ENCODE results near the gene MEGF10. TPM values are rescaled to one million over a fixed set of nuclear protein-coding genes. Genes with fewer than 3 reads are reported as not detected.
A peak's percentile ranks its signal among the peaks of the same experiment; 100 is the strongest.
"Not testable (repeated sequence)": the region's sequence is repeated elsewhere in the genome, so short reads cannot be mapped to it uniquely, and the experiment has no call there.

MEGF10 gene
- total RNA-seq, 1 experiment from 2014 or later: 0.03 TPM

DNA sequence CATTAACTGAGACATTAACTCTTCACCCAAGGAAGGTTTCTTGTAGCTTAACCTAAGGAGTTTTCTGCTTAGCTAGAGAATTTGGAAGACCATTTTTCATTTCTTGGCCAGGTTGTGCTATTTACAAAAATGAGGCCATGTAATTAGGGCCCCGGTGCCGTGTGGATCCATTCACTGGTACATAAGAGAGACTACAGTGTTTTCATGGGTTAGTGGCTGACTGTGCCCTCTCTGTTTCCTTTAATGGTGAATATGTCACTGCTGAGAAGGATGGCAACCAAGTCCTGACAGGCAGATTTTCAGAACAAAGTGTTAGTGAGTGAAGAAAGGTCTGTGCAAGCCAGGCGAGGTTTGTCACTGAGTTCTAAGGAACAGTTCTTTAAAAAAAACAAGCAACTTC lies 15.4 kb downstream of the MEGF10 start:
- Histone ChIP-seq H3K9me3 (replicated peaks) (no peaks in the 10 kb centered on the region), H3K27me3 (replicated peaks) (peaks cover 10% of the 10 kb centered on the region; the same call in 1 of the 2 replicates), H3K27ac (no peak overlapping the region), H3K36me3 (no peaks in the 10 kb centered on the region), H3K4me3 (no peak overlapping the region), H3K4me1 (replicated peaks) (no peaks in the 10 kb centered on the region)
- no peak for DNase-seq (ENCODE audit: low read depth in 1 of 2, low spot score in 2 of 2)

DNA sequence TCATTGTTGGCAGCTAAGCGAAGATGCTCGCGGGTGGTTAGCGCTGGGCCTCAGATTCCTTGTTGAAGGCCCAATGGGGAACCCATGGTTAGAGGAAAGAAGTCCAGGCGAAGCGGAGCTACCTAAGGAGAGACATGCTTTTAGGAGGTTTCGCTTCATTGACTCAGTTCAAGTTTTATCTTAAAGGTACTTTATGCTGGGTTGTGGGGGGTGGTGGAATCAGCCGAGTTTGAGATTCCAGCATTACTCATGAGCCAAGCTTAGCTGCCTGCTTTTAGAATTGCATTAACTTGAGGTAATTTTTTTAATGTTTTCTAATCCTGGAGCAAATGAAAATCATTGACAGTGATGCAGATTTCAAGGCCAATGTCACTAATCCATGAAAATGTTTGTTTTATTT lies 16.1 kb downstream of the MEGF10 start:
- Histone ChIP-seq H3K27ac (no peak overlapping the region), H3K4me1 (replicated peaks) (no peaks in the 10 kb centered on the region), H3K27me3 (replicated peaks) (peaks cover 10% of the 10 kb centered on the region; the same call in 1 of the 2 replicates), H3K9me3 (replicated peaks) (no peaks in the 10 kb centered on the region), H3K36me3 (no peaks in the 10 kb centered on the region), H3K4me3 (no peak overlapping the region)
- DNase-seq (ENCODE audit: low read depth in 1 of 2, low spot score in 2 of 2): no peak

DNA sequence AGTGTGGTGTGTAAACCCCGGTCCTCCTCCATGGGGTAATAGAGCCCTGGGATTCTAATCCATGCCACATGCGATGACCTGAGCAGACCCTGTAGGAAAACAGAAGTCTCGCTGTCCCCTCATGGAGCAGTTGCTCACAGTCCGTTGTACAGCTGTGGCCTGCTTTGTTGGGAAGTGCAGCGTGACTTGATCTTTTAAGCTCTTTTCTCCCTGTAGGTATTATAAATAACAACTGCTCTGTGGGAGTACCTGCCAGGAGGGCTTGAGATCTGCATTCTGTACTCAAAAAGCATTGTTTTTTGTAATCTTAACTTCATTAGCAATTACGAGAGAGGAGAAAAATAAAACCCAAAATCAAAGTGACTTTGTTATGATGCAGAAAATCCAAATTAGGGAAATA lies 17.3 kb downstream of the MEGF10 start:
- Histone ChIP-seq H3K27ac (no peak overlapping the region), H3K4me3 (no peak overlapping the region), H3K27me3 (replicated peaks) (peaks cover 10% of the 10 kb centered on the region; the same call in 1 of the 2 replicates), H3K36me3 (no peaks in the 10 kb centered on the region), H3K9me3 (replicated peaks) (no peaks in the 10 kb centered on the region), H3K4me1 (replicated peaks) (no peaks in the 10 kb centered on the region)
- no peak for DNase-seq (ENCODE audit: low read depth in 1 of 2, low spot score in 2 of 2)

DNA sequence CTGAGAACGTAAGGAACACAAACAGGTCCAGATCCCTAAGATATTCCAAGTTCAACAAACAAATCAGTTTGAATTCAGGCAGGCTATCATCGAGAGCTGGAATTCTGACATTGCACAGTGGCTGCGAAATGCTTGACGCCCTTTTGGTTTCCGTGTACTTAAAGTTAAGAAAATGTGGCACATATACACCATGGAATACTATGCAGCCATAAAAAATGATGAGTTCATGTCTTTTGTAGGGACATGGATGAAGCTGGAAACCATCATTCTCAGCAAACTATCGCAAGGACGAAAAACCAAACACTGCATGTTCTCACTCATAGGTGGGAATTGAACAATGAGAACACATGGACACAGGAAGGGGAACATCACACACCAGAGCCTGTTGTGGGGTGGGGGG lies 17.7 kb downstream of the MEGF10 start:
- H3K36me3 ChIP-seq; H3K27ac ChIP-seq; H3K4me1 ChIP-seq (replicated peaks); DNase-seq (ENCODE audit: low read depth in 1 of 2, low spot score in 2 of 2); H3K27me3 ChIP-seq (replicated peaks); H3K4me3 ChIP-seq; H3K9me3 ChIP-seq (replicated peaks): not testable (repeated sequence)

DNA sequence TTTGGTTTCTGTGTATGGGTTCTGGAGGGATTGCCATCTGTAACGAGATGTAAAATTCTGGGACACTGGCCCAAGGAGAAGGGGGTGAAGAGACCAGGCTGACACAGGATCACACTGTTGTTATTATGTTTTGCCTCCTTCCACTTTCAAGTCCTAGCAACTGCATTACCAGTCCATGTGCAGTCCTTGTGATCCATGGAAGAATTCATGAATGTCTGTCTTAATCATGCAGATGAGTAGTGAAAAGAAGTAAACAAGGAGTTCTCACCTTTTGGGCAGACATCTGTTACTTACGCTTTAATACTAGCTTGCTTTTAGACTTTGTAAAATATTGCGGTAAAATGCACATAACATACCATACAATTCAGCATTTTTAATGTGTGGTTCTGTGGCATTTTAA lies 18.3 kb downstream of the MEGF10 start:
- Histone ChIP-seq H3K27ac (no peak overlapping the region), H3K4me1 (replicated peaks) (no peaks in the 10 kb centered on the region), H3K27me3 (replicated peaks) (peaks cover 4% of the 10 kb centered on the region; the same call in 1 of the 2 replicates), H3K36me3 (no peaks in the 10 kb centered on the region), H3K9me3 (replicated peaks) (no peaks in the 10 kb centered on the region), H3K4me3 (no peak overlapping the region)
- no peak for DNase-seq (ENCODE audit: low read depth in 1 of 2, low spot score in 2 of 2)

DNA sequence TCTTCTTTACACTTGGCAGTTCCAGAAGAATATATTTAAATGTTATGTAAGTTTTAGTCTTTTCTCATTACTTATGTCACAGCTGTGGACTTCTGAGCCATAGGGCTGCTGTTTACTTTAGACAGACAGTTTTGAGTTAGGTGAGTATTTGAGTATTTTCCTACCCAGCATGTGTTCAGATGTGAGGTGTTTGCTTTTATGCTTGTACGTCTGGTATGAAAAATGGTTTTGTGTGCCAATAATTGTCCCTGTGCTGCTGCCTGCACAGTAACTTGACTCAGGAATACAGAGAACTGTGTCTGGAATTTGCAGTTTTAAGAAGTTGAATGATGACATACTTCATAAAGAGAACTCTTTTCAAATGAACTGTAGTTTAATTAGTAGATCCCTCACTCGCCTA lies 20.8 kb downstream of the MEGF10 start:
- H3K9me3 ChIP-seq (replicated peaks): no peaks in the 10 kb centered on the region
- no peak for DNase-seq (ENCODE audit: low read depth in 1 of 2, low spot score in 2 of 2)
- H3K4me1 ChIP-seq (replicated peaks): no peaks in the 10 kb centered on the region
- H3K27me3 ChIP-seq (replicated peaks): 0 out of 2 replicates have a peak, but pooled peaks cover 3% of the 10 kb centered on the region
- H3K4me3 ChIP-seq: no peak overlapping the region
- H3K27ac ChIP-seq: no peak overlapping the region
- H3K36me3 ChIP-seq: no peaks in the 10 kb centered on the region

DNA sequence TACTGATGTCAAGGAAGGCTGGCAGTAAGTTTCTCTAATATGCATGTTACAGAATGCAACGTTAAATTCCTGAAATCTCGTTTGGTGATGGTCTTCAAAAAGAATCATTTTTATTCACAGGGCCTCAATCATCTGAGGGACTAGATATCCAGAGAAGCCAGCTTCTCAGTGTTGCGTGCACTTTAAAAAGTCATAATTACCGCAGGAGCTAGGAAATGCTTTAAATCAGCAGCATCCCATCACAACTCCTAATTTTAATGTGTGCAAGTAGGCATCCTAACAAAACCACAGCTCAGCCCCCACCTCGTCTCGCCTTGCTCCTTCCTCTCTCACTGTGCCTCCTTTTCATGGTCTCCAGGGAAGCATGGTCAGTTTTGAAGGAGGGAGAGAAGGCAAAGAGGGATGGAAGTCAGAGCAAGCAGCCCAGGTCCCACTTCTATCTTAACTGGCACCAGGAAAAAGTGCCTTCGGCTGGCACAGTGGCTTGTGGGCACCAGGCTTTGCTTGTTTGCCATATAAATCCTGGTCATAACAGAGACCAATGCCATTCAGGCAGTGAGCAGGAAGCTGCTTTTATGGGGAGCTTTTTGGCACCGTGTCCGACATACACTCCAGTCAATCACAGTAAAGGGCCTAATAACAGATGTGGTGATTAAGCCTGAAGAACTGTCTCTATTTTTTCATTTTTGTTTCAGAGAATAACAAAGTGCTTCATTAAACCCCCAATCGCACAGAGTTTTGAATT lies 21.4 kb downstream of the MEGF10 start:
- Histone ChIP-seq H3K4me1 (replicated peaks) (no peaks in the 10 kb centered on the region), H3K9me3 (replicated peaks) (no peaks in the 10 kb centered on the region), H3K27me3 (replicated peaks) (0 out of 2 replicates have a peak, but pooled peaks cover 6% of the 10 kb centered on the region), H3K4me3 (no peak overlapping the region), H3K36me3 (no peaks in the 10 kb centered on the region), H3K27ac (no peak overlapping the region)
- no peak for DNase-seq (ENCODE audit: low read depth in 1 of 2, low spot score in 2 of 2)

DNA sequence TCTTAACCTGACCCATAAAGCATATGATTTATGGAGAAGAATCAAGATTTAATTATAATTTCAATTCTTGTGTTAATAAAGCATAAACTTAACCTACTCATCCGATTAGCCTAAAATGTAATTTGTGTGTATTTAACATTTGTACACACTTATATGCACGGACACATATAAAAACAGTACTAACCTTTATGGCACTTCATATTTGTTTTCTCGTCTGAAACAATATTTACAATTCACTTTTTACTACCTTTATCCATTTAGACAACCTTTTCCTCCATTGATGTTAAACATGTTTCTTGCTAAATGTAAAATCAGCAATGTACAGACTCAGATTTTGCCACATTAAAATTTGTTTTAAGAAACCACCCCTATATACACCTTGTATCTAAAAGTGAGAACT lies 22.8 kb downstream of the MEGF10 start:
- no peaks in the 10 kb centered on the region for H3K36me3 ChIP-seq
- H3K27me3 ChIP-seq (replicated peaks): 0 out of 2 replicates have a peak, but pooled peaks cover 7% of the 10 kb centered on the region
- no peaks in the 10 kb centered on the region for H3K4me1 ChIP-seq (replicated peaks)
- H3K27ac ChIP-seq: no peak overlapping the region
- H3K9me3 ChIP-seq (replicated peaks): no peaks in the 10 kb centered on the region
- no peak overlapping the region for H3K4me3 ChIP-seq
- DNase-seq (ENCODE audit: low read depth in 1 of 2, low spot score in 2 of 2): no peak

DNA sequence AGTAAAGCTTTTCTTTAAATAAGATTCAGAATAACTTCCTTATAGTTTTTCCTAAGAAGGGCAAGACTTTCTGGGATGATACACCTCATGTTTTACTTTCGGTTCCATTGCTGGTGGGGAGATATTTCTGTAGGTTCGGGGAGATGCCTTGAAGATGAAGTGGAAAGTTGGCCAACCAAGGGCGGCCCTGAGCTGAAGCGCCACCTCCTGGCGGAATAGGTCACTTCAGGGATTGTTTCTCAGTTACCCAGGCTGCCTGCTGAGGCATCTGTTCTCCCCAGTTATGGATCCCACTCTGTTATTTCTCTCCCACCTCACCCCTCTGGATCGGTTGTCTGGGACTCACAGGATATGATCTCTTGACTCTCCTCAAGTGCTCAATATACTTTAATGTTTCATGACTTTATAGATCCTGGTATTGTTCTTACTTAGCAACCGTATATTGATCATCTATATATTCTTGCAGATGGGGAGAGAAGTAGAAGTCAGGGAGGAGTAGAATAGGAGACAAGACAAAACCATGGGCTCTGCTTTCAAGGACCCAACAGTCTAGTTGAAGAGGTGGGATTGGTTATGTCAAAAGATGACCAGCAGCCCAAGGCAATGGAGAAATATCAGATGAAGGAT lies 23.4 kb downstream of the MEGF10 start:
- Histone ChIP-seq H3K27me3 (replicated peaks) (0 out of 2 replicates have a peak, but pooled peaks cover 9% of the 10 kb centered on the region), H3K36me3 (no peaks in the 10 kb centered on the region), H3K4me1 (replicated peaks) (no peaks in the 10 kb centered on the region), H3K9me3 (replicated peaks) (no peaks in the 10 kb centered on the region), H3K27ac (no peak overlapping the region), H3K4me3 (no peak overlapping the region)
- peak; percentile 48 to 64 for DNase-seq (ENCODE audit: low read depth in 1 of 2, low spot score in 2 of 2)

DNA sequence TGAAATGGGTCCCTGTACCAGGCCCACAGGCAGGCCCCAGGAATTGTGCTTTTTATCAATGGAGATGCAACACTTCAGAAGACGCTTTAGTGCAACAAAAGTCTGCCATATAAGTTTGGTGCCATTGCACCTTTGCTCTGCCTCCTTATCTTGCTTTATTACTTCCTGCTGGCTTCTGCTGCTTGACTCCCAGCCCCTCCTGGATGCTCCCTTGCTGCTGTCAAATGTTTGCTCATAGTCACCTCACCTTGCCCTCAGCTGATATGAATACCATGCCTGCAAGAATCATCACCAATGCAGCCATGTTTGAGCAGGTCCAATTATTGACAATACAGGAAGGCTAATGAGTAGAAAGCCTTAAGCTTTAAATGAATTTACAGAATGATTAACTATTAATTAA lies 25.4 kb downstream of the MEGF10 start:
- Histone ChIP-seq H3K4me1 (replicated peaks) (peaks cover 12% of the 10 kb centered on the region), H3K27me3 (replicated peaks) (0 out of 2 replicates have a peak, but pooled peaks cover 6% of the 10 kb centered on the region), H3K36me3 (no peaks in the 10 kb centered on the region), H3K4me3 (no peak overlapping the region), H3K9me3 (replicated peaks) (no peaks in the 10 kb centered on the region), H3K27ac (no peak overlapping the region)
- DNase-seq (ENCODE audit: low read depth in 1 of 2, low spot score in 2 of 2): no peak

DNA sequence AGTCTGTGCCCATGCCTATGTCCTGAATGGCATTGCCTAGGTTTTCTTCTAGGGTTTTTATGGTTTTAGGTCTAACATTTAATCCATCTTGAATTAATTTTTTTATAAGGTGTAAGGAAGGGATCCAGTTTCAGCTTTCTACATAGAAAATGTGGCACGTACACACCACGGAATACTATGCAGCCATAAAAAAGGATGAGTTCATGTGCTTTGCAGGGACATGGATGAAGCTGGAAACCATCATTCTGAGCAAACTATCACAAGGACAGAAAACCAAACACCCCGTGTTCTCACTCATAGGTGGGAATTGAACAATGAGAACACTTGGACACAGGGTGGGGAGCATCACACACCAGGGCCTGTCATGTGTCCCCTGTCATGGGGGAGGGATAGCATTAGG lies 26.8 kb downstream of the MEGF10 start:
- not testable (repeated sequence) for H3K36me3 ChIP-seq, H3K4me3 ChIP-seq, H3K27ac ChIP-seq

DNA sequence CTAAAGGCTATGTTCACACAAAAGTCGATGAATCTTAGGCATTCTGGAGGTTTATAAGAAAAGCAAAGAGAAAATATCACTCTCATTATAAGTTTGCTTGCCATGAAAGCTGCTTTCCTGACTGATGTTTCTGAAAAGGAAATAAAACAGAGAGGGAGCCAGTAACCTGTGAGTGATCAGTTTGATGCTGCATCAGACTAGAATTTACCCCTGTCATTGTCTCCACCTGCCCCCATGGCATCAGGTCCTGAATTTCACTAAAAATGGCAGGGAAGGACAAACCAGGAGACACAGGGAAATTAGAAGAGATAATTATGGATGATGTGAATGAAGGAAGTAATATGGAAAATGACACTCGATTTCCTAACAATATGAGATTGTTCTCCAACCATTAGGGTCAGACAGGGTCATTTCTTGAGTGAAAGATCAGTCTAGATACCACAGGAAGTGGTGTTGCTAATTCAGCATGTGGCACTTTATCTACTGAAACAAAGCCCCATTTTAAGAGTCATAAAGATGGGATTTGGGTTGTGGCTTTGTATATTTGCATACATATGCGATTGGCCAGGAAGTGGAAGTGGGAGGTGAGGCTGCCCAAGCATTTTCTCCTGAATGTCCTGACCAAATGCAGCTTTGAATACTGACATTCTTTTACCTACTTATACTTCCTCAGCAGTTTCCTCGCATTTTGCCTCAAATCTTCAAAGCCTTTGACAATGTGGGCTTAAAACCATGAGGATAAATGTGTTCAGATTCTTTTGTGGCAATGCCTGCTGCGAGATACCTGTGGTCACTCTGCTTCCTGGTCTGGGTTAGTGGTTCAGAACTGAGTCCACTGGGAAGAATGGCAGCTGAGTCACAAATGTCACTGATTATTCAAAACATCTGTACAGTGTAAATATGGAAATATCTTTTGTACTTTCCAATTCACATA lies 29.7 kb downstream of the MEGF10 start:
- no peaks in the 10 kb centered on the region for H3K36me3 ChIP-seq
- peaks cover 13% of the 10 kb centered on the region for H3K4me1 ChIP-seq (replicated peaks)
- no peaks in the 10 kb centered on the region for H3K9me3 ChIP-seq (replicated peaks)
- 0 out of 2 replicates have a peak, but pooled peaks cover 6% of the 10 kb centered on the region for H3K27me3 ChIP-seq (replicated peaks)
- DNase-seq (ENCODE audit: low read depth in 1 of 2, low spot score in 2 of 2): peak in 1 of 2 experiments; percentile 28
- H3K4me3 ChIP-seq: no peak overlapping the region
- no peak overlapping the region for H3K27ac ChIP-seq

More for the DNA sequence above, 26.8 kb downstream of the MEGF10 start:
- not testable (repeated sequence) for H3K9me3 ChIP-seq (replicated peaks); H3K27me3 ChIP-seq (replicated peaks); DNase-seq (ENCODE audit: low read depth in 1 of 2, low spot score in 2 of 2)
- H3K4me1 ChIP-seq (replicated peaks): peaks cover 13% of the 10 kb centered on the region

DNA sequence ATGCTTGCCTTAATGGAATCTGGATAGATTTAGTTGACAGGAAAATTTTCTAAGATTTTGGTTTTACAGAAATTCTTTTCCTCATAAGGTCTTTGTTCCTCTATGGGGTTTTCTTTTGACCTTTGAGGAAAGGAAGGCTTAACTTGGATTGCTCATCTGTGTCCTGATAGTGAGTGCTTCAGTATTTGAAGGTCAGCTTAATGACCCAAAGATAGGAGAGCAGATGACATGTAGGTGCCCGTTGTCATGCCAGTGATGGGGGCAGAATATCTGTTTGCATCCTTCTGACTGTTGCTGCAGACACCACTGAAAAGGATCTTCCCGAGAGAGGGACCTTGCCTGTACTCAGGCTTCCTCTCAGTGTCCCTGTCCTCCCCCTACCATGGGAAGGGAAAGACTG lies 30.9 kb downstream of the MEGF10 start:
- Histone ChIP-seq H3K4me3 (no peak overlapping the region), H3K27me3 (replicated peaks) (0 out of 2 replicates have a peak, but pooled peaks cover 6% of the 10 kb centered on the region), H3K9me3 (replicated peaks) (no peaks in the 10 kb centered on the region), H3K4me1 (replicated peaks) (peaks cover 13% of the 10 kb centered on the region), H3K27ac (no peak overlapping the region), H3K36me3 (no peaks in the 10 kb centered on the region)
- DNase-seq (ENCODE audit: low read depth in 1 of 2, low spot score in 2 of 2): no peak

Measured in SJSA1 (cell line).